ENCODE measurements around the gene MBD3.
A peak's percentile ranks its signal among the peaks of the same experiment; 100 is the strongest.
"Not testable (repeated sequence)": the region's sequence is repeated elsewhere in the genome, so short reads cannot be mapped to it uniquely, and the experiment has no call there.

The MBD3 gene

DNA sequence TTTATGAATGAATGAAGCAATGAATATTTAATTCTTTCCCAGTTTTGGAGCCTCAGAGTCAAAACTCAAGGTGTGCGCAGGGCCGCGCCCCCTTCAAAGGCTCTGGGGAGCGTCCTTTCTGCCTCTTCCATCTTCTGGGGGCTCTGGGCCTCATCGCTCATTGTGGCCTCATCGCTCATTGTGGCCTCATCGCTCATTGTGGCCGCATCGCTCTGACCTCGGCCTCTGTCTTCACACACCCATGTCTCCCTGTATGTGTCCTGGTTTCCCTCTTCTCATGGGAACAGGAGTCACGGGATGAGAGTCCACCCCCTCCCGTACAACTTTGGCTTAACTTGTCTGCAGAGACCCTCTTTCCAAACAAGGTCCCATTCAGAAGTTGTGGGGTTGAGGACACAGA is 21.3 kb downstream of the MBD3 start:
- DNase-seq (ENCODE audit: low spot score): no peak

DNA sequence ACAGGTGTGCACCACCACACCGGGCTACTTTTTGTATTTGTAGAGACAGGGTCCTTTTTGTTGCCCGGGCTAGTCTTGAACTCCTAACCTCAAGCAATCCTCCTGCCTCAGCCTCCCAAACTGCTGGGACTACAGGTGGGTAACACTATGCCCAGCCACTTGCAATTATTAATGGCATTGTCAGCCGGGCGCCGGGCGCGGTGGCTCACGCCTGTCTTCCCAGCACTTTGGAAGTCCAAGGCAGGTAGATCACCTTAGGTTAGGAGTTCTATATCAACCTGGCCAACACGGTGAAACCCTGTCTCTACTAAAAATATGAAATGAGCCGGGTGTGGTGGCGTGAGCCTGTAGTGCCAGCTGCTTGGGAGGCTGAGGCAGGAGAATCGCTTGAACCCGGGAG is 21.8 kb downstream of the MBD3 start:
- DNase-seq (ENCODE audit: low spot score): no peak

DNA sequence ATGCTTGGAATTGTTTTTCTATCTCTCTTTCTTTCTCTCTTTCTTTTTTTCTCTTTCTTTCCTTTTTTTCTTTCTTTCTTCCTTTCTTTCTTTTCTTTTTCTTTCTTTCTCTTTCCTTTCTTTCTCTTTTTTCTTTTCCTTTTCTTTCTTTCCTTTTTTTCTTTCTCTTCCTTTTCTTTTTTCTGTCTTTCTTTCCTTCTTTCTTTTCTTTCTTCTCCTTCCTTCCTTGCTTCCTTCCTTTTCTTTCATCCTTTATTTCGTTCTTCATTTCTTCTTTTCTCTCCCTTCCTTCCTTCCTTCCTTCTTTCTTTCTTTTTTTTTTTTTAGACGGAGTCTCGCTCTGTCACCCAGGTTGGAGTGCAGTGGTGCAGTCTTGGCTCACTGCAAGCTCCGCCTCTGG is 22.7 kb downstream of the MBD3 start:
- DNase-seq (ENCODE audit: low spot score): no peak

DNA sequence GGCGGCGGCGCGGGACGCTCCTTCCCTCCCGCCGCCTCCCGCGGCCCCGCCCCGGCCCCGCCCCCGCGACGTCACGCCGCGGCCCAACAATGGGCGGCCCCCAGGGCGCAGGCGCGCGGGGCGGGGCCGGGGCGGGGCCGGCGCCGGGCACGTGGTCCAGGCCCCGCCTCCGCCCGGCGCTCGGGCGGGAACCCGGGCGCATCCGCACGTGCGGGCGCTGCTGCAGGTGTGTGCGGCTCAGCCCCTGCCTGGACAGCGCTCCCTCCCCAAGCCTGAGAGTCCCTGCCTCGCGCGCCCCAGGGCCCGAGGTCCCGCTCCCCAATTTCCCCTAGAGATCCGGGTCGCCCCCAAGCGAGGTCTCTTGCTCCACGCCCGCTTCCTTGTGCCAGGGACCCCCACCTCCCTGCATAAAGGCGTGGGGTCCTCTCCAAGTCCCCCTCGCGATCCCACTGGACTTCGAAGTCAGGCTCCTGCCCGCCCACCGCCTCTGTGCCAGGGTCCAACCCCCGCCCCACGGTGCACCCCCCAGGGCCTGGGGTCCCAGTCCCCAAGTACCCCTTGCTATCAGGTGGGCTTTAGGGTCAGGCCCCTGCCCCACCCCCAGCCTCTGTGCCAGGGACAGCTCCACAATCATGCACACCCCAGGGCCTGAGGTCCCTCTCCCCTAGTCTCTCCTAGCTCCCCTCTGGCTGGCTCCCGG is 24.2 kb downstream of the MBD3 start, which contains the start of gene MEX3D:
TSS of gene MEX3D (minus strand) at position 6 of the 700 bp plus-strand sequence. CDS start 267 bp downstream, outside the sequence.
- DNase-seq (ENCODE audit: low spot score): peak; percentile 53

DNA sequence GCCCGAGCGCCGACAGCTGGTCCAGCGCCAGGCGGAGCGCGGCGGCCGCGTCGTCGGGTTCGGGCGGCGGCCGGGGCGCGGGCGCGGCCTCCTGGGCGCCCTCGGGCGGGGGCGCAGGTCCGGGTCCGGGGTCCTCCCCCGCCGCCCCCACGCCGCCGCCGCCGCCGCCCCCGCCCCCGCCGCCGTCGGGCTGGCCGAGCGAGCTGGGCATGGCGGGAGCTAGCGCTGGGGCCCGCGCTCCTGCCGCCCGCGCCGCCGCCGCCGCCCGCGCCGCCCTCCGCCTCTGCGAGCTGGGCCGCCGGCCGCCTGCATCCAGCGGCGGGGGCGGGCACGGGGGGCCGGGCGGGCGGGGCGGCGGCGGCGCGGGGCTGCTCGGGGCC is 24.8 kb downstream of the MBD3 start:
- no peak for DNase-seq (ENCODE audit: low spot score)

DNA sequence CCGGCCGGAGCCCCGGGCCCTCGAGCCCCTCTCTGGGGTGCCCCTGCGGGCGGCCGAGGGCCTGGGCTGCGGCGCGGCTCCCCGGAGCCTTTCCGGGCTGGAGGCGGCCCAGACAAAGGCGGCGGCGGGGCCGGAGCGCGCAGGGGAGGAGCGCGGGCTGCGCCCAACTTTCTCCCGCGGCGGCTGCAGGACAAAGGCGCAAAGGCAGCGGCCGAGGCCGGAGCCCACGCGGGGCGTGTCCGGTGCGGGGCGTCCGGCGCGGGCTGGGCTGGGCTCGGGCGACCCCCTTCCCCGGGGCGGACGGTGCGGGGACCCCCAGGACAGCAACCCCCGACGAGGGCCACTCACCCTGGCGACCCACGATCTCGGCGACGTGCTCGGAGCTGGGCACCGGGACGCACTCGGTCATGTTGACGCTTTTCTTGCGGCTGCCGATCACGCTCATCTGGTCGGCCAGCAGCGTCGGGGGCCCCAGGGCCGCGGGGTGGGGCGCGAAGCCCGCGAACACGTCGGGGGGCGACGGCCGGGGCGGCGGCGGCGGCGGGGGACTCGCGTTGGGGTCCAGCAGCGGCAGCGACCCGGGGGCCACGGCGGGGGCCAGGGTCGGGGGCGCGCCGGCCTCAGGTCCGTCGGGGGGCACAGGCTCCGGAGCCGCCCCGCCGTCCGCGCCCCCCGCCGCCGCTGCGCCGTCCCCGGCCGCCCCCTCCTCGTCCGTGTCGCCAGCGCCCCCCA is 25.4 kb downstream of the MBD3 start:
- no peak for DNase-seq (ENCODE audit: low spot score)

DNA sequence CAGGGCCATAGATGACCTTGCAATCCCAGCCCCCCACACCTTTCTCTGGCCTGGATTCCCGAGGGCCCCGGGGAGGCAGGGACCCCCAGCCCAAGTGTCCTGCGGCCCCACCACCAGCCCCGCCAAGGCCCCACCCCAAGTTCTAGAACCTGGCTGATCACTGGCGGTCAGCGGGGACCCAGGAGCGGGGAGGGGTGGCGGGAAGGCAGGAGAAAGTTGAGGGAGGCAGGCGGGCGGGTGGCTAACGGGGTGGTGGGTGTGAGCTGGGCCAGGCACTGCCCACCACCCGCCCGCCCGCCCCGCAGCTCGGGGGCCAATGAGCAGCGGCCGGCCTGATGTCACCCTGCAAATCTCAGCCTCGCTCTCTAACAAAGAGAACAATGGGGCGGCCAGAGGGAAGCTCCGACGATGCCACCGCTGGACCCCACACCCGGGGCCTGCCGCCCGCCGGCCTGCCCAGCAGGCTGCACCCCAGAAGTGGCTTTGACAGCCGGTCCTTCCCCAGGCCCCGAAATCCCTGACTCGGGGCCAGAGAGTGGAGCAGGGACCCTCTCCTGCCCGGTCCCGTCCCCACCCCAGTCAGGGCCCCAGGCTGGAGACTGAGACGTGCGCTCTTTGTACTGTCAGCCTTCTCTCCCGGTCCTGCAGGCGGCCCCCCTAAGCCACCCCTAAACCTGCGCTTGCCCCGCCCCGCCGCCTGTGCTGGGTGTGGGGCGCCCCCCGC is 26.1 kb downstream of the MBD3 start:
- peak; percentile 90 for DNase-seq (ENCODE audit: low spot score)

DNA sequence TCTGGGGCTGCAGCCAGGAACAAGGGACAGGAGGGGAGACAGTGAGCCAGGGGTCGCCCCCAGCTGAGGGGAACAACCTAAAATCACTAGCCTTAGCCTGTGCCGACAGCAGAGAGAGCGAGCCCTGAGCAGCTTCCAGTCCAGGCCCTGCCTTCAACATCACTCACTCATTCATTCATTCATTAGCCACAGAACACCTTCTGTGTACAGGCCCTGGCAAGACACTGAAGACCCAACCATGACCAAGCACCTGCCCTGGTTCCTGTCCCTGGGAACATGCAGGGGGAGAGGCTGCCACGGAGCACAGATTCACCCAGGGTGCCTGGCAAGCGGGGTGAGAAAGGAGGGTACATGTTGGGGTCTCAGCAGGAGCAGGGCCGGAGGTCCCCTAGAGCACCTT is 29.4 kb downstream of the MBD3 start:
- DNase-seq (ENCODE audit: low spot score): no peak

DNA sequence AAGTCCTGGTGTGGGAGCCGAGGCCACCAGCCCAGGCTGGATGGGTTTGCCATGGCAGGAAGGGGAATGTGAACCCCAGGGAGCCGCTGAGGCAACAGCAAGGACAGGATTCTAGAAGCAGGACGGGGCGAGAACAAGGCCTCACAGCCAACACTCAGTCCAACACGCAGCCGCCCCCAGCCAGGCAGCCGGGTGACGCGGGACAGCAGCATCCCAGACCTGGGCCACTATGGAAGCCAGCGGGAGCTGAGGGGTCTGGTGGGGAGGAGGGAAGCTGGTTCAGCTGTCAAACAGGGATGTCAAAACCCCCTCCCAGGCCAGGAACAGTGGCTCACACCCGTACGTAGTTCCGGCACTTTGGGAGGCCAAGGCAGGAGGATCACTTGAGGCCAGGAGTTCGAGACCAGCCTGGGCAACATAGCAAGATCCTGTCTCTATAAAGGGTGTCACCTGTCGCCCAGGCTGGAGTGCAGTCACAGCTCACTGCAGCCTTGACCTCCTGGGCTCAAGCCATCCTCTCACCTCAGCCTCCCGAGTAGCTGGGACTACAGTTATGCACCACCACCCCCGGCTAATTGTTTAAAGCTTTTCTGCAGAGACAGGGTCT is 31.3 kb downstream of the MBD3 start:
- no peak for DNase-seq (ENCODE audit: low spot score)

DNA sequence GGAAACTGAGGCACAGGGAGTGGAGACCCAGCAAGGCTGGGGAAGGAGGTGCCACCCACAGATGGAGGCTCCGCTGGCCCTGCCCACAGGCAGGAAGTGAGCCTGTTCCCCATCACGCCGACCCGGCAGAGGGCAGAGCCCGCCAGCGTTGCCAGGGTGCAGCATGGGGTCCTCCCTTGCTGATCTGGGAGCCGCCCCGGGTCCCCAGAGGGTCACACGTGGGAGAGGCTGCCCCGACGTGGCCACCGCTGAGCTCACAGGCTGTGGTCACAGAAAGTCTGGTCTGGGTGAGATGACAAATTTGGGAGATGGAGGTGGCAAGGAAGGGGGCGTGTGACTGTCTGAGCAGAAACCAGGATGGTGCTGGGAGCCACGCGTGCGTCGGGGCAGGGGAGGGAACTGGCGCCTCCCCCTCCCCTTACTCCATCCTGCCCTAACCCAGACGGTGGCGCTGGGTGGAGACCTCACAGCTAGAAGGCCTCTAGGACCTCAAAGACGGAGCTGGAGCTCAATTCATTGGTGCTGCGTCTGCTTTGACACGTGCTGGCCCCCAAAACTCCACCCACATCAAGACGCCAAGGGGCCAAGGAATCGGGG is 32.3 kb downstream of the MBD3 start:
- no peak for DNase-seq (ENCODE audit: low spot score)

DNA sequence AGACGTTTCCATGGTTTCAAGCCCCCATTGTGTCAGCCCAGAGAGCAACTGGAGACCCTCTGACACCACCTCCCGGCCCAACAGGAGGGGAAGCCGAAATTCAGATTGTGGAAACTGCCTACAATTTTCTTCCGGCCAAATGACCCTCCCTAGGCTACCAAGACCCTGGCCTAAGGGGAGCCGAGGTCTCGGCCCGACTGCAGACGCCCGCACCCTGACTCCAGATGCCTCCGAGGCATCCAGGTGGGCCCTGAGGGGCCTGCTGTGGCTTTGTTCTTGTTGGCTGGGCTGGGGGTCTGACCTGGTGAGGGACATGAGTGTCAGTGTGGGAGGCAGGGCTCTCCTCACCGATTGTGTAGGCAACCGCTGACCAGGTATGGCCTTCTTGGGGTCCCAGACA is 34.1 kb downstream of the MBD3 start:
- no peak for DNase-seq (ENCODE audit: low spot score)

DNA sequence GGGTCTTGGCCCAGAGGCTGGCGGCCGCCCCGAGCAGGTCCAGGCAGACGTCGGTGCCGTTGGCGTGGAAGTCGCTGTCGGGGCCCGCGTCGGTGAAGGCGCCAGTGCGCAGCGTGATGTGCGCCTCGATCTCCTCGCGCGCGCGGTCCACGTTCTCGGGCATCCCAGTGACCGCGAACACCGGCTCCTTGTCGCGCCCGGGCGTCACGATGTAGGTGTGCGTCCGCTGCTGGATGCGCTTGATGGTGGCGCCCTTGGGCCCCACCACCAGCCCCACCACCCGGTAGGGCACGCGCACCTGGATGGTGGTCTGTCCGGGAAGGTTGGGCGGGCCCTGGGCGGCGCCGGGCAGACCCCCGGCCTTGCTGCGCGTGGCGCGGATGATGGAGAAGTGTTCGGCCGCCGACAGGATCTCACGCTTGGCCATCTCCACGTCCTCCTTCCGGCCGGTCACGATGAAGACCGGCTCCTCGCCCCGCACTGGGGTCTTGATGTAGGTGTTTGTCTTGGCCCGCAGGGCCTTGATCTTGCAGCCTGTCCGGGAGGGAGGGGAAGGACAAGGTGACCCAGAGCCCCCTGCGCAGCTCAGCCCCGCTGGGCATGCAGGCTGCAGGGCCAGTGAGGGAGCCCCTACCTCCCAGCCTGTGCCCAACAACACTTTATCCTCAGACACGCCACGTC is 36.1 kb downstream of the MBD3 start:
- no peak for DNase-seq (ENCODE audit: low spot score)

DNA sequence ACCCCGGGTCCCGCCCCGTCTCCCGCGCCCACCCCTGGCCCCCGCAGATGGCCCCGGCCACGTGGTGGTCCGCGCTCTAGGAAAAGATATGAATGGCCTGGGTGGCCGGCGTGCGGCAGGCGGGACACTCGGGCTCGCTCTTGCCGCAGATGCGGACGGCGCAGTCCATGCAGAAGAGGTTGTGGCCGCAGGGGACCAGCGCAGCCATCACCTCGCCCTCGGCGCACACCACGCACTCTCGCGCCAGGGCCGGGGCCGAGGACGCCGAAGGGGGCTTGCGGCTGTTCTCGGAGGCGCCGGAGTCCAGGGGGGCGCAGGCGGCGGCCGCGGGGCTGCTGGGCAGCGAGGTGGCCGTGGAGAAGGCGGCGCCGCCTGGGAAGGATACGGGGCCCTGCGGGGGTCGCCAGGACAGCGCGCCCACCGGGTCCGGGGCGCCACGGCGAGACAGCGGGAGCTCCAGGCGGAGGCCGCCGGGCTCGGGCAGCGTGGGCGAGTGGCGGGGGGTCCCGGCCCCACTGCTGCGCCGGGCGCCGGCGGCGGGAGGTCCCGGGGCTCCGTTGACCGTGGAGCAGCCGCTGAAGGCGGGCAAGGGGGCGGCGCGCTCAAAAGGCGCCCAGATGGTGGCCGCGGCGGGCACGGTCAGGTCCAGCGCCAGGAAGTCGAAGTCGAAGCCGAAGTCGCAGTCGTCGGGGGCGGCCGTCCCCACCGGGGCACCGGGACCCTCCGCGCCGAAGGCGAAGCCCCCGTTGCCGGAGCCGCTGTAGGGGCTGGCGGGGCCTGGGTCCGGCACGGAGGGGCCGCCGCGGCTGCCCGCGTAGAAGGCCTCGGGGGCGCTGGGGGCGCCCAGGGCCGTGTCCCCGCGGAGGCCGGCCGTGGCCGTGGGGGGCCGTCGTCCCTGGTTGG is 36.9 kb downstream of the MBD3 start:
- DNase-seq (ENCODE audit: low spot score): no peak

DNA sequence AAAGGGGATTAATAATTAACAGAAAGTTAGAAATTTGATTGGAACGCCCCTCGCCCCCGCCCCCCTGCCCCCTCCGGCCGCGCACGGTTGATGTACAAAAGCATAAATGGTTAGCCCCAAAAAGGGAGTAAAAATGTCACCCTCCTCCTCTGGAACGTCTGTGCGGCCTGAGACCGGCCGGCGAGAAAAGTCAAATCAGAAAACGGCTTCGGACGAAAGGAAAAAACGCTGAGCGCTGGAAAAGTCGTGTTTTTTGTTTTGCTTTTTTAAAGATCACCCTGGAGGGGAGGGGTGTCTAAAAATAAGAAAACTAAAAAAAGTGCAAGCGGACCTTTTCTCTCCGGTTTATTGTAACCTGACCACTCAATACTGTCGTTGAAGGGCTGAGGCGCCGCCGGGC is 37.7 kb downstream of the MBD3 start:
- DNase-seq (ENCODE audit: low spot score): no peak

DNA sequence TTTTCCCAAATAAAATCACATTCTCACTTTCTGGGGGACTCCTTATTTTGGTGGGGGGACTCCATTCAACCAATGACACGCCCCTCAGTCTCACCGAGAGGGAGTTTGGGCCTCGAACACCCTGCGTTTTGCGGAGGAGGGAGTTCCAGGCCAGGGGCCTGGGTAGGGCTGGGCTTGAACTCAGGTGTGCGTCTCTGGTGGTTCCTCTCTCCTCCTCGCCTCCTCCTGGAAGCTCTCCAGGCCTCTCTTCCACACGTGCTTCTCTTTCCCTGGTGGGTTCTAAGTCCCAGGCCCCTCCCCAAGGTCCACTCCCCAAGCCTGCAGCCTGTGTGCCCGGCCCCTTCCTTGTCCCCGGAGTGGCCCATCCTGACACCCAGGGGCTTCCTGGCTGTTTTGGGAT is 39.2 kb downstream of the MBD3 start:
- DNase-seq (ENCODE audit: low spot score): no peak

DNA sequence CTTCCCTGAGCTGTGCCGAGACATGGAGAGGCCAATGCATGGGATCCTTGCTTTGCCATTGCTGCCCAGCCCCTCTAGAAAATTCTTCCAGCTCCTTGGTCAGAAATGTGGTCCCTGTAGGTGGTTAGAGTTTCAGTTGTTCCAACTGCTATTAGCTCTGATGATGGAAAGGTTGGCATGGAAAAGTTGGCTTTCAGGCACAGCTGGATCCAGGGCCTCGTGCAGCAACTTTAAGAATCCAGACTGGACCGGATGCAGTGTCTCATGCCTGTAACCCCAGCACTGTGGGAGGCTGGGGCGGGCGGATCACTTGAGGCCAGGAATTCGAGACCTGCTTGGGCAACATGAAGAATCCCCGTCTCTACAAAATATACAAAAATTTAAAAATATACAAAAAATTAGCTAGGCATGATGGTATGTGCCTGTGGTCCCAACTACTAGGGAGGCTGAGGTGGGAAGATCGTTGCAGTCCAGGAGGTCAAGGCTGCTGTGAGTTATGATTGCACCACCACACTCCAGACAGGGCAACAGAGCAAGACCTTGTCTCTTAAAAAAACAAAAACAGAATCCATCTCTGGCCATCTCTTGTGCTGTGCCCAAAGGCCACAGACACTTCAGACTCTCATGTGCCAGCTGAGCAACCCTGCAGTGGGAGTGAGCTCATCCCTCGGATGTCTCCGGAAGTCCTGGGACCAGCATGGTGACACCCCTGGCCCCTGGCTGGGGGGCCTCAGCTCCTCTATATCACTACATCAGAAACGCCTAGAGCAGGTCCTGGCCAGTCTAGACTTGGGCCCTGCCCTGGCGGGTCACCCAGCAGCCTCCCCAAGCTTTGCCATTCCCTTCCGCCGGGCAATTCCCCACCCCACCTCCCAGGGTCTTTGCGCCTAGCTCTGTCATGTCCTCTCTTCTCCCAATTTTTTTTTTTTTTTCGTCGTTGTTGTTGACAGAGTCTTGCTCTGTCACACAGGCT is 41.3 kb downstream of the MBD3 start:
- DNase-seq (ENCODE audit: low spot score): no peak

DNA sequence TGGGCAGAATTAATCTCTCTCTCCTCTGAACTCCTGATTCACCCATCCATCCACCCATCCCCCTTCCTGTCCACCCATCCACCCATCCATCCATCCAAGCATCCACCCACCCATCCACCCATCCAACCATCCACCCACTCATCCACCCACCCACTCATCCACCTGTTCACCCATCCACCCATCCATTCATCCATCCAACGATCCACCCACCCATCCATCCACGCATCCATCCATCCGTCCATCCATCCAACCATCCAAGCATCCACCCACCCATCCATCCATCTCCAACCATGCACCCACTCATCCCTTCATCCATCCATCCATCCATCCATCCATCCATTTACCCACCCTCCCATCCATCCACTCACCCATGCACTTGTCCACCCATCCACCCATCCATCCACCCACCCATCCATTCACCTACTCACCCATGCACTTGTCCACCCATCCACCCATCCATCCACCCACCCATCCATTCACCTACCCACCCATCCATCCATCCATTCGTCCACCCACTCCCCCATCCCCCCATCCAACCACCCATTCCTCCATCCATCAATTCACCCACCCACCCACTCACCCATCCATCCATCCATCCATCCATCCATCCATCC is 43.2 kb downstream of the MBD3 start:
- no peak for DNase-seq (ENCODE audit: low spot score)

DNA sequence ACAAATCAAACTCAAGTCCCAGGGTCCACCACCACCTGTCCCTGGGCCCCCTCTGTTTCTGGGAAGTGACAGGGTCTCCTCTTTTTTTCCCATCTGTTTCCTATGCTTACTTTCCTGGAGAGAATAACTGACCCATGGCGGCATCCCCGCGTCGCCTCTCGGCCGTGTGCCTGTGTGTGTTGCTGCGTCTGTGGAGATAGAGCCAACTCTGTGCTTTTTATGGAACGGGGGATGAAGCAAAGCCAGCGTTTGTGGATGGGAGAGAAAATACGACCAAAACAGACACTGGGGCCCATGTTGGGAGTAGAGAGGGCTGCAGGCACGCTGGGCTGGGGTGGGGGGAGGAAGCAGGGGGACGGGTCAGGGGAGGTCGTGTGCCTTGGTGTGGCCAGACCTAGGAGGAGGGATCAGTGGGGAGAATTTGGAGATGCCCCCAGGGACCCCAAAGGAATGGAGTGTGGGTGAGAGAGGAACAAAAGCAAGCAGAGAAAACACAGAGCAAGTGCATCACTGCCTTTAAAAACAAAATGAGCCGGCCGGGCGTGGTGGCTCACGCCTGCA is 52.2 kb downstream of the MBD3 start:
- peak; percentile 39 for DNase-seq (ENCODE audit: low spot score)

DNA sequence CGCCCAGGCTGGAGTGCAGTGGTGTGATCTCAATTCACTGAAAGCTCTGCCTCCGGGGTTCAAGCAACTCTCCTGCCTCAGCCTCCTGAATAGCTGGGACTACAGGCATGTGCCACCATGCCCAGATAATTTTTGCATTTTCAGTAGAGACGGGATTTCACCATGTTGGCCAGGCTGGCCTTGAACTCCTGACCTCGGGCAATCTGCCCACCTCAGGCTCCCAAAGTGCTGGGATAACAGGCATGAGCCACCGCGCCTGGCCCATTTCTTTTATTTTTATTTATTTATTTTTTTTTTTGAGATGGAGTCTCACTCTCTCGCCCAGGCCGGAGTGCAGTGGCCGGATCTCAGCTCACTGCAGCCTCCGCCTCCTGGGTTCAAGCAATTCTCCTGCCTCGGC is 52.9 kb downstream of the MBD3 start:
- not testable (repeated sequence) for DNase-seq (ENCODE audit: low spot score)
